Superior temporal gyrus (tissue), 1 donor: ENCODE measurements around the gene GFPT1.

Experiments used
- DNase-seq: peaks from one replicate; pipeline ENCODE4 v3.0.0-alpha.2; 2016; ENCODE audit errors: extremely low spot score

GFPT1 gene

GRCh38 chr2:69316550-69316949 is 70.5 kb downstream of the GFPT1 start:
- no peak for DNase-seq

GRCh38 chr2:69315160-69315761 is 71.8 kb downstream of the GFPT1 start:
- no peak for DNase-seq

- DNase-seq = no peak
These were observed 76.0 kb downstream of the GFPT1 start for GRCh38 chr2:69311024-69311416.

GRCh38 chr2:69310111-69311023 is 76.7 kb downstream of the GFPT1 start:
- DNase-seq = no peak

- DNase-seq = peak; percentile 25
These were observed 77.5 kb downstream of the GFPT1 start for GRCh38 chr2:69309351-69310110.

- no peak for DNase-seq
These were observed 78.7 kb downstream of the GFPT1 start for GRCh38 chr2:69308338-69308737.

GRCh38 chr2:69307579-69308064 is 79.4 kb downstream of the GFPT1 start:
- DNase-seq = no peak

- peak; percentile 71 for DNase-seq
These were observed 80.0 kb downstream of the GFPT1 start for GRCh38 chr2:69306822-69307578.

GRCh38 chr2:69306393-69306821 is 80.6 kb downstream of the GFPT1 start:
- DNase-seq = no peak

GRCh38 chr2:69305712-69306392 is 81.2 kb downstream of the GFPT1 start:
- DNase-seq = no peak

GRCh38 chr2:69305166-69305565 is 81.9 kb downstream of the GFPT1 start:
- no peak for DNase-seq

- no peak for DNase-seq
These were observed 82.4 kb downstream of the GFPT1 start for GRCh38 chr2:69304656-69305055.

- DNase-seq = no peak
These were observed 86.4 kb downstream of the GFPT1 start for GRCh38 chr2:69300650-69301049.

GRCh38 chr2:69299772-69300516 is 87.1 kb downstream of the GFPT1 start:
- DNase-seq = no peak

- no peak for DNase-seq
These were observed 88.2 kb downstream of the GFPT1 start for GRCh38 chr2:69298862-69299261.

GRCh38 chr2:69298261-69298660 is 88.8 kb downstream of the GFPT1 start:
- DNase-seq = no peak

GRCh38 chr2:69297216-69297615 is 89.8 kb downstream of the GFPT1 start:
- no peak for DNase-seq

GRCh38 chr2:69296421-69296820 is 90.6 kb downstream of the GFPT1 start:
- no peak for DNase-seq

- DNase-seq = no peak
These were observed 94.8 kb downstream of the GFPT1 start for GRCh38 chr2:69292256-69292655.

GRCh38 chr2:69291721-69292120 is 95.3 kb downstream of the GFPT1 start:
- no peak for DNase-seq
